HepG2 (cell line): ENCODE results near the gene ZNF287. TPM values are rescaled to one million over a fixed set of nuclear protein-coding genes. Genes with fewer than 3 reads are reported as not detected.

Source experiments
- ESRRA ChIP-seq: sonication (generic); formaldehyde crosslinking; IDR thresholded peaks from 2 replicates; pipeline ENCODE4 v1.5.1; 2020; ENCODE audit warnings: mild to moderate bottlenecking, low read depth, missing genetic modification reagents
- HCFC1 ChIP-seq: fragments of 150-350 bp; IDR thresholded peaks from 2 replicates; pipeline ENCODE4 v1.6.1; 2014; ENCODE audit warnings: low read depth, low read length
- MIXL1 ChIP-seq: IDR thresholded peaks from 2 replicates; pipeline ENCODE4 v1.6.1; 2016
- MLLT10 ChIP-seq: sonication (generic); formaldehyde crosslinking; IDR thresholded peaks from 2 replicates; pipeline ENCODE4 v1.4.0; 2020; ENCODE audit warnings: missing genetic modification reagents
- NBN ChIP-seq: fragments of 450-650 bp; conservative IDR thresholded peaks from 2 replicates; pipeline ENCODE4 v1.6.1; 2017
- RAD21 ChIP-seq: fragments of 450-650 bp; formaldehyde crosslinking; IDR thresholded peaks from 2 replicates; pipeline ENCODE4 v1.5.0; 2020; ENCODE audit warnings: mild to moderate bottlenecking
- SIX1 ChIP-seq: sonication (generic); formaldehyde crosslinking; IDR thresholded peaks from 2 replicates; pipeline ENCODE4 v1.4.0; 2020; ENCODE audit warnings: missing genetic modification reagents, borderline replicate concordance
- TBX2 ChIP-seq: sonication (generic); formaldehyde crosslinking; IDR thresholded peaks from 2 replicates; pipeline ENCODE4 v1.5.0; 2020; ENCODE audit warnings: missing genetic modification reagents, mild to moderate bottlenecking, borderline replicate concordance
- TCF7 ChIP-seq: sonication (generic); IDR thresholded peaks from 2 replicates; pipeline ENCODE4 v1.6.1; 2016; ENCODE audit warnings: antibody characterized with exemption, low read depth
- XBP1 ChIP-seq: sonication (generic); formaldehyde crosslinking; IDR thresholded peaks from 2 replicates; pipeline ENCODE4 v1.5.0; 2020; ENCODE audit warnings: missing genetic modification reagents
- ZBTB38 ChIP-seq: sonication (generic); formaldehyde crosslinking; IDR thresholded peaks from 2 replicates; pipeline ENCODE4 v1.5.1; 2020; ENCODE audit warnings: mild to moderate bottlenecking, missing genetic modification reagents
- ZFP36L2 ChIP-seq: sonication (generic); formaldehyde crosslinking; IDR thresholded peaks from 2 replicates; pipeline ENCODE4 v1.4.0; 2020; ENCODE audit warnings: missing genetic modification reagents
- ZFP90 ChIP-seq: sonication (generic); formaldehyde crosslinking; IDR thresholded peaks from 2 replicates; pipeline ENCODE4 v1.8.0; 2022; ENCODE audit warnings: missing genetic modification reagents, mild to moderate bottlenecking, inconsistent platforms, borderline replicate concordance
- ZNF180 ChIP-seq: sonication (generic); formaldehyde crosslinking; IDR thresholded peaks from 2 replicates; pipeline ENCODE4 v1.4.0; 2020; ENCODE audit warnings: low read depth, missing genetic modification reagents, borderline replicate concordance
- ZNF33B ChIP-seq: sonication (generic); formaldehyde crosslinking; IDR thresholded peaks from 2 replicates; pipeline ENCODE4 v1.5.1; 2020; ENCODE audit warnings: mild to moderate bottlenecking, missing genetic modification reagents
- ZNF543 ChIP-seq: sonication (generic); formaldehyde crosslinking; IDR thresholded peaks from 2 replicates; pipeline ENCODE4 v1.4.0; 2020; ENCODE audit warnings: mild to moderate bottlenecking, missing genetic modification reagents
- ZNF615 ChIP-seq: sonication (generic); formaldehyde crosslinking; IDR thresholded peaks from 2 replicates; pipeline ENCODE4 v1.5.0; 2020; ENCODE audit warnings: mild to moderate bottlenecking, missing genetic modification reagents, borderline replicate concordance
- polyA plus RNA-seq, 8 experiments: library from polyadenylated mRNA; depleted of rRNA in 3 of 8; stranded (reverse) in 7 of 8; unstranded in 1 of 8; fragments of >200 nt; fragmentation: Illumina TruSeq in 4 of 8; extraction: Trizol in 4 of 8; gene quantifications; 2 replicates each; pipeline versions ENCODE4 v1.2.1 to v1.2.3, GENCODE V29; 2011 to 2016; ENCODE audit warnings: low read depth in 4 of 8, missing spikeins in 1 of 8, mixed read lengths in 1 of 8; ENCODE audit not compliant: insufficient read depth in 1 of 8
- total RNA-seq, 5 experiments: library from RNA; depleted of rRNA; stranded (reverse); fragments of >200 nt; fragmentation: Illumina TruSeq; extraction: Trizol; gene quantifications; 2 replicates each; pipeline ENCODE4 v1.2.3, GENCODE V29; 2016; ENCODE audit warnings: low read depth in 1 of 5
- TF ChIP-seq, protein P1 (sequence below): sonication (generic); formaldehyde crosslinking; IDR thresholded peaks from 2 replicates; pipeline ENCODE4 v1.4.0; 2020; ENCODE audit warnings: missing genetic modification reagents
- TF ChIP-seq, protein P2 (sequence below): sonication (generic); formaldehyde crosslinking; IDR thresholded peaks from 2 replicates; pipeline ENCODE4 v1.9.0; 2021; ENCODE audit warnings: missing genetic modification reagents, borderline replicate concordance
- TF ChIP-seq, protein P3 (sequence below): sonication (generic); formaldehyde crosslinking; IDR thresholded peaks from 2 replicates; pipeline ENCODE4 v1.5.0; 2020; ENCODE audit warnings: missing genetic modification reagents

ZNF287 gene
- total and polyA plus RNA-seq, 2 of the 13 experiments (the other 11 are each of a cell fraction or from before 2014, with no cell fraction given): 0.21 TPM; not detected in 1

DNA sequence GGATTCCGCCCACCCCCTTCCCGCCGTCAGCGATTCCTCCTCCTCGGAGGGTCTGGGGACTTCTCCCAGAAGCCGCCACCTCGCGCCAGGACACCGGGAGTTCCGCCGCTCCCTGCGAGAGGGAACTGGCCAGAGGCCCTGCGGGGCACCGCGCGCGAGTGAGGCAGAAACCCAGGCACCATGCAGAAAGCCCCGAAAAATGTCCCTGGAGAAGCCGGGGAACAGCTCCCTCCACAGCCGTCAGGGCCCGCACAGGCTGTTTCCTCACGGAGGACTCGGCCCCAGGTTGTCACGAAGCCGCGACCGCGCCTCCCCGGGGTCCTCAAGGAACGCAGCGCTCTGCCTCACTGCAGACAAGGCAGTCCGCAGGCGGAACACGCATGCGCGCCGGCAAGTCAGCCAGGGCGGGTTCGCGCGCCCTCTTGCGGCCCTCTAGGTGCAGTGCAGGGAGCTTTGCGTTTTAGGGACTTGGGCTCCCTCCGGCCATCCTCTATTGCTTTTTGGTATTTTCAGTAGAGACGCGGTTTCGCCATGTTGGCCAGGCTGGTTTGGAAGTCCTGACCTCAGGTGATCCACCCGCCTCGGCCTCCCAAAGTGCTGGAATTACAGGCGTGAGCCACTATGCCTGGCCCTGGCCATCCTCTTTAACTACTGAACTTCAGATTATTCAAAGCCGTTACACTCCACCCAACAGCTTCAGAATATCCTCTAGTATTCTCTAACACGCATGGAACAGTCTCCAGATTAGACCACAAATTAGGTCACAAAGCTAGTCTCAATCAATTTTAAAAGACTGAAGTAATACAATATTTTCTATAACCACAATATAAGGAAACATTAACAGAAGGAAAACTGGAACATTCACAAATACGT is 20.3 kb upstream of the ZNF287 start (continued):
- 0 out of 2 replicates have a peak, but pooled peaks have one; percentile 60 for TF ChIP-seq ZNF543 (CRISPR knock-in tag)
- TF ChIP-seq TBX2 (CRISPR knock-in tag): peak; percentile 62
- TF ChIP-seq, protein P1, sequence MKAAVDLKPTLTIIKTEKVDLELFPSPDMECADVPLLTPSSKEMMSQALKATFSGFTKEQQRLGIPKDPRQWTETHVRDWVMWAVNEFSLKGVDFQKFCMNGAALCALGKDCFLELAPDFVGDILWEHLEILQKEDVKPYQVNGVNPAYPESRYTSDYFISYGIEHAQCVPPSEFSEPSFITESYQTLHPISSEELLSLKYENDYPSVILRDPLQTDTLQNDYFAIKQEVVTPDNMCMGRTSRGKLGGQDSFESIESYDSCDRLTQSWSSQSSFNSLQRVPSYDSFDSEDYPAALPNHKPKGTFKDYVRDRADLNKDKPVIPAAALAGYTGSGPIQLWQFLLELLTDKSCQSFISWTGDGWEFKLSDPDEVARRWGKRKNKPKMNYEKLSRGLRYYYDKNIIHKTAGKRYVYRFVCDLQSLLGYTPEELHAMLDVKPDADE (CRISPR knock-in tag): no peak
- 0 out of 2 replicates have a peak, but pooled peaks have one; percentile 9 for TF ChIP-seq MIXL1 (CRISPR knock-in tag)
- TF ChIP-seq ZFP36L2 (CRISPR knock-in tag): no peak
- no peak for TF ChIP-seq ZNF180
- 0 out of 2 replicates have a peak, but pooled peaks have one; percentile 67 for TF ChIP-seq ZFP90 (CRISPR knock-in tag)
- TF ChIP-seq NBN: no peak
- no peak for TF ChIP-seq TCF7
- TF ChIP-seq ZNF615: no peak
- TF ChIP-seq HCFC1: no peak
- peak; percentile 64; the same call in 1 of the 2 replicates for TF ChIP-seq ZNF33B (CRISPR knock-in tag)
- TF ChIP-seq, protein P2, sequence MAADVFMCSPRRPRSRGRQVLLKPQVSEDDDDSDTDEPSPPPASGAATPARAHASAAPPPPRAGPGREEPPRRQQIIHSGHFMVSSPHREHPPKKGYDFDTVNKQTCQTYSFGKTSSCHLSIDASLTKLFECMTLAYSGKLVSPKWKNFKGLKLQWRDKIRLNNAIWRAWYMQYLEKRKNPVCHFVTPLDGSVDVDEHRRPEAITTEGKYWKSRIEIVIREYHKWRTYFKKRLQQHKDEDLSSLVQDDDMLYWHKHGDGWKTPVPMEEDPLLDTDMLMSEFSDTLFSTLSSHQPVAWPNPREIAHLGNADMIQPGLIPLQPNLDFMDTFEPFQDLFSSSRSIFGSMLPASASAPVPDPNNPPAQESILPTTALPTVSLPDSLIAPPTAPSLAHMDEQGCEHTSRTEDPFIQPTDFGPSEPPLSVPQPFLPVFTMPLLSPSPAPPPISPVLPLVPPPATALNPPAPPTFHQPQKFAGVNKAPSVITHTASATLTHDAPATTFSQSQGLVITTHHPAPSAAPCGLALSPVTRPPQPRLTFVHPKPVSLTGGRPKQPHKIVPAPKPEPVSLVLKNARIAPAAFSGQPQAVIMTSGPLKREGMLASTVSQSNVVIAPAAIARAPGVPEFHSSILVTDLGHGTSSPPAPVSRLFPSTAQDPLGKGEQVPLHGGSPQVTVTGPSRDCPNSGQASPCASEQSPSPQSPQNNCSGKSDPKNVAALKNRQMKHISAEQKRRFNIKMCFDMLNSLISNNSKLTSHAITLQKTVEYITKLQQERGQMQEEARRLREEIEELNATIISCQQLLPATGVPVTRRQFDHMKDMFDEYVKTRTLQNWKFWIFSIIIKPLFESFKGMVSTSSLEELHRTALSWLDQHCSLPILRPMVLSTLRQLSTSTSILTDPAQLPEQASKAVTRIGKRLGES (CRISPR knock-in tag): no peak
- TF ChIP-seq ESRRA (CRISPR knock-in tag): no peak
- no peak for TF ChIP-seq MLLT10 (CRISPR knock-in tag)
- peak; percentile 66; the same call in 1 of the 2 replicates for TF ChIP-seq RAD21 (CRISPR knock-in tag)
- TF ChIP-seq ZBTB38: no peak
- no peak for TF ChIP-seq XBP1 (CRISPR knock-in tag)
- no peak for TF ChIP-seq SIX1 (CRISPR knock-in tag)
- TF ChIP-seq, protein P3, sequence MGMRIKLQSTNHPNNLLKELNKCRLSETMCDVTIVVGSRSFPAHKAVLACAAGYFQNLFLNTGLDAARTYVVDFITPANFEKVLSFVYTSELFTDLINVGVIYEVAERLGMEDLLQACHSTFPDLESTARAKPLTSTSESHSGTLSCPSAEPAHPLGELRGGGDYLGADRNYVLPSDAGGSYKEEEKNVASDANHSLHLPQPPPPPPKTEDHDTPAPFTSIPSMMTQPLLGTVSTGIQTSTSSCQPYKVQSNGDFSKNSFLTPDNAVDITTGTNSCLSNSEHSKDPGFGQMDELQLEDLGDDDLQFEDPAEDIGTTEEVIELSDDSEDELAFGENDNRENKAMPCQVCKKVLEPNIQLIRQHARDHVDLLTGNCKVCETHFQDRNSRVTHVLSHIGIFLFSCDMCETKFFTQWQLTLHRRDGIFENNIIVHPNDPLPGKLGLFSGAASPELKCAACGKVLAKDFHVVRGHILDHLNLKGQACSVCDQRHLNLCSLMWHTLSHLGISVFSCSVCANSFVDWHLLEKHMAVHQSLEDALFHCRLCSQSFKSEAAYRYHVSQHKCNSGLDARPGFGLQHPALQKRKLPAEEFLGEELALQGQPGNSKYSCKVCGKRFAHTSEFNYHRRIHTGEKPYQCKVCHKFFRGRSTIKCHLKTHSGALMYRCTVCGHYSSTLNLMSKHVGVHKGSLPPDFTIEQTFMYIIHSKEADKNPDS: no peak
